Transverse colon (tissue), 4 donors: ENCODE data around the gene CCNY. TPM values are rescaled to one million over a fixed set of nuclear protein-coding genes. Genes with fewer than 3 reads are reported as not detected.
"Not testable (repeated sequence)": the region's sequence is repeated elsewhere in the genome, so short reads cannot be mapped to it uniquely, and the experiment has no call there.

Source experiments
- DNase-seq: peaks from one replicate; pipeline ENCODE4 v3.0.0-alpha.2; 2019
- H3K27ac ChIP-seq, 4 donors: fragments of 200-600 bp; sonication (generic); 2 replicates each; pipeline ENCODE4 v1.5.1; 2016 to 2018; ENCODE audit warnings: inconsistent platforms in 4 of 4
- H3K27me3 ChIP-seq: fragments of 200-600 bp; sonication (generic); 2 replicates; pipeline ENCODE4 v1.5.1; 2017; ENCODE audit warnings: inconsistent platforms
- H3K36me3 ChIP-seq, 4 donors: fragments of 200-600 bp; sonication (generic); 2 replicates each; pipeline ENCODE4 v1.5.1; 2017 to 2019; ENCODE audit warnings: inconsistent platforms in 4 of 4
- H3K4me1 ChIP-seq, 4 donors: fragments of 200-600 bp; sonication (generic); 2 replicates each; pipeline ENCODE4 v1.5.1; 2017 to 2020; ENCODE audit warnings: inconsistent platforms in 4 of 4
- H3K4me3 ChIP-seq, 4 donors: fragments of 200-600 bp; sonication (generic); 1 replicate in 1 of 4; 2 replicates in 3 of 4; pipeline versions ENCODE4 v1.5.1 to v1.6.1; 2017 to 2019; ENCODE audit warnings: inconsistent platforms in 4 of 4
- H3K9me3 ChIP-seq, 2 donors: fragments of 200-600 bp; sonication (generic); 2 replicates each; pipeline ENCODE4 v1.5.1; 2017 to 2019; ENCODE audit warnings: inconsistent platforms in 2 of 2
- CTCF ChIP-seq, 5 experiments: fragments of 200-600 bp in 3 of 5; fragments of 450-650 bp in 2 of 5; sonication (generic) in 3 of 5; IDR thresholded peaks; 1 replicate in 2 of 5; 2 replicates in 3 of 5; pipeline ENCODE4 v1.5.1; 2016 to 2017; ENCODE audit warnings: antibody characterized with exemption in 5 of 5, inconsistent platforms in 3 of 5, mild to moderate bottlenecking in 2 of 5, moderate library complexity in 1 of 5
- EP300 ChIP-seq: sonication (generic); formaldehyde crosslinking; IDR thresholded peaks from one replicate; pipeline ENCODE4 v1.6.1; 2017; ENCODE audit warnings: antibody characterized with exemption, low read depth
- POLR2A ChIP-seq: fragments of 450-650 bp; IDR thresholded peaks from one replicate; pipeline ENCODE4 v1.6.1; 2016; ENCODE audit warnings: antibody characterized with exemption, mild to moderate bottlenecking, moderate library complexity
- POLR2AphosphoS5 ChIP-seq, 3 donors: sonication (generic); formaldehyde crosslinking; IDR thresholded peaks; one replicate each; pipeline ENCODE4 v1.6.1; 2016; ENCODE audit warnings: antibody characterized with exemption in 3 of 3
- WGBS, 2 donors: methylation state at CpG; one replicate each; pipeline ENCODE4 v1.1.5; 2018; ENCODE audit warnings: low coverage in 1 of 2; 5-methylcytosine and 5-hydroxymethylcytosine counted together
- in situ Hi-C, 4 donors: fragments of 200-750 bp; cut with MboI; loops; one replicate each; pipeline versions ENCODE4 v1.15.0 to v1.15.1; 2017; ENCODE audit warnings: low sequenced_read_pairs in 3 of 4, low pct_ligation_motif_present in 1 of 4, low pct_unique_long_range_greater_than_20kb in 1 of 4
- intact Hi-C: fragments of 100-400 bp; cut with DNase I; formaldehyde crosslinking; loops from one replicate; pipeline ENCODE4 v1.15.1; 2023; ENCODE audit warnings: low total_unique reads
- total RNA-seq, 4 donors: library from RNA; depleted of rRNA; stranded (reverse); fragments of >200 nt; gene quantifications; one replicate each; pipeline ENCODE4 v1.1.0, GENCODE V29; 2016

The CCNY gene
- total RNA-seq, 4 donors from 2014 or later: 19.5 to 53.9 (median 41.4) TPM

- H3K4me1 ChIP-seq: no peaks in the 10 kb centered on the region
- H3K27me3 ChIP-seq: no peaks in the 10 kb centered on the region
- intact Hi-C loops: no loop called here
- 39 to 50% methylated on average over 7 to 11 of the region's 11 CpGs for WGBS, 2 donors
- peak; percentile 21 for DNase-seq
- no peaks in the 10 kb centered on the region for H3K36me3 ChIP-seq
- in situ Hi-C loops: no loop called here
- TF ChIP-seq POLR2AphosphoS5 (IDR thresholded peaks at IDR 0.05) (no peak), CTCF (IDR thresholded peaks at IDR 0.05) (no peak), EP300 (no peak), POLR2A (no peak)
- H3K27ac ChIP-seq: no peak overlapping the region
- H3K9me3 ChIP-seq: no peaks in the 10 kb centered on the region
- no peak overlapping the region for H3K4me3 ChIP-seq
Measured at GRCh38 chr10:35300063-35300699, 36.1 kb upstream of the CCNY start.

GRCh38 chr10:35304649-35305048 lies 31.7 kb upstream of the CCNY start:
- Histone ChIP-seq H3K4me1 (no peaks in the 10 kb centered on the region), H3K27ac (no peak overlapping the region), H3K36me3 (no peaks in the 10 kb centered on the region), H3K4me3 (no peak overlapping the region), H3K9me3 (no peaks in the 10 kb centered on the region), H3K27me3 (no peaks in the 10 kb centered on the region)
- intact Hi-C loops (no loop called here), in situ Hi-C loops (no loop called here)
- no peak for TF ChIP-seq POLR2AphosphoS5 (IDR thresholded peaks at IDR 0.05)
- TF ChIP-seq POLR2A: no peak
- no peak for TF ChIP-seq EP300
- no peak for DNase-seq
- WGBS, 2 donors: 38 to 48% methylated on average over 2 of the region's 2 CpGs

- Histone ChIP-seq H3K4me3 (no peak overlapping the region), H3K9me3 (no peaks in the 10 kb centered on the region), H3K36me3 (no peaks in the 10 kb centered on the region), H3K27me3 (no peaks in the 10 kb centered on the region), H3K4me1 (no peaks in the 10 kb centered on the region), H3K27ac (no peak overlapping the region)
- TF ChIP-seq POLR2A (no peak), EP300 (no peak), POLR2AphosphoS5 (IDR thresholded peaks at IDR 0.05) (no peak), CTCF (IDR thresholded peaks at IDR 0.05) (no peak)
- intact Hi-C loops (no loop called here), in situ Hi-C loops (no loop called here)
- peak; percentile 27 for DNase-seq
- WGBS, 2 donors: 30 to 44% methylated on average over 2 to 9 of the region's 9 CpGs
Measured at GRCh38 chr10:35306852-35307251, 29.5 kb upstream of the CCNY start.

- intact Hi-C loops: no loop called here
- Histone ChIP-seq H3K4me1 (no peaks in the 10 kb centered on the region), H3K36me3 (no peaks in the 10 kb centered on the region), H3K9me3 (no peaks in the 10 kb centered on the region), H3K27me3 (no peaks in the 10 kb centered on the region), H3K27ac (no peak overlapping the region), H3K4me3 (no peak overlapping the region)
- TF ChIP-seq POLR2AphosphoS5 (IDR thresholded peaks at IDR 0.05) (no peak), POLR2A (no peak), CTCF (IDR thresholded peaks at IDR 0.05) (no peak), EP300 (no peak)
- in situ Hi-C loops: no loop called here
- no peak for DNase-seq
- WGBS, 2 donors: 61 to 65% methylated on average over 10 of the region's 10 CpGs
Measured at GRCh38 chr10:35307297-35307696, 29.0 kb upstream of the CCNY start.

- Histone ChIP-seq H3K27ac (no peak overlapping the region), H3K27me3 (no peaks in the 10 kb centered on the region), H3K4me1 (no peaks in the 10 kb centered on the region), H3K9me3 (no peaks in the 10 kb centered on the region), H3K4me3 (no peak overlapping the region), H3K36me3 (no peaks in the 10 kb centered on the region)
- in situ Hi-C loops (no loop called here), intact Hi-C loops (no loop called here)
- DNase-seq: no peak
- TF ChIP-seq POLR2A: no peak
- TF ChIP-seq EP300: no peak
- TF ChIP-seq CTCF (IDR thresholded peaks at IDR 0.05): no peak
- no peak for TF ChIP-seq POLR2AphosphoS5 (IDR thresholded peaks at IDR 0.05)
- 19 to 62% methylated on average over 2 of the region's 2 CpGs for WGBS, 2 donors
Measured at GRCh38 chr10:35308809-35309208, 27.5 kb upstream of the CCNY start.

- H3K4me1 ChIP-seq, H3K27me3 ChIP-seq, H3K27ac ChIP-seq, H3K9me3 ChIP-seq, in situ Hi-C loops, intact Hi-C loops, DNase-seq, H3K36me3 ChIP-seq, H3K4me3 ChIP-seq: not testable (repeated sequence)
- 73 to 82% methylated on average over 2 of the region's 2 CpGs for WGBS, 2 donors
Measured at GRCh38 chr10:35314142-35314541, 22.2 kb upstream of the CCNY start.

- intact Hi-C loops, H3K9me3 ChIP-seq, in situ Hi-C loops, H3K27me3 ChIP-seq, H3K36me3 ChIP-seq, H3K4me1 ChIP-seq, DNase-seq, H3K27ac ChIP-seq, H3K4me3 ChIP-seq: not testable (repeated sequence)
Measured at GRCh38 chr10:35315235-35315634, 21.1 kb upstream of the CCNY start.
